Activated CD4-positive, alpha-beta T cell treated with anti-CD3 and anti-CD28 coated beads, Interleukin-2, amount 10 ng/mL, durations not matched to agents 7 days and 5 days (primary cell): Measurements from ENCODE around the gene POFUT2. TPM values are rescaled to one million over a fixed set of nuclear protein-coding genes. Genes with fewer than 3 reads are reported as not detected.

Source experiments
- CTCF ChIA-PET: fragments of 350-600 bp; sonication (Branson Sonifier 250); formaldehyde crosslinking; loops from one replicate; lab custom pipeline; 2021; ENCODE audit warnings: antibody characterized with exemption; lab: Charles Lee
- POLR2A ChIA-PET: fragments of 350-600 bp; sonication (Branson Sonifier 250); formaldehyde crosslinking; loops from one replicate; lab custom pipeline; 2021; ENCODE audit warnings: antibody characterized with exemption; lab: Charles Lee
- DNase-seq: peaks from one replicate; pipeline ENCODE4 v3.0.0-alpha.2; 2020
- H3K27ac Mint-ChIP-seq: one replicate; pipeline ENCODE4 v1.8.0; 2021; ENCODE audit warnings: mild to moderate bottlenecking, moderate library complexity, mixed read lengths
- H3K27me3 Mint-ChIP-seq: one replicate; pipeline ENCODE4 v1.8.0; 2021; ENCODE audit warnings: mixed read lengths
- H3K36me3 Mint-ChIP-seq: one replicate; pipeline ENCODE4 v1.8.0; 2021; ENCODE audit warnings: low read depth, mixed read lengths
- H3K4me1 Mint-ChIP-seq: one replicate; pipeline ENCODE4 v1.8.0; 2021; ENCODE audit warnings: mixed read lengths
- H3K4me3 Mint-ChIP-seq: one replicate; pipeline ENCODE4 v1.8.0; 2021; ENCODE audit warnings: mild to moderate bottlenecking, moderate library complexity, mixed read lengths
- H3K9me3 Mint-ChIP-seq: one replicate; pipeline ENCODE4 v1.8.0; 2021; ENCODE audit warnings: mixed read lengths
- total RNA-seq, 2 experiments: library from RNA; stranded (reverse); gene quantifications; one replicate each; pipeline ENCODE4 v1.2.3, GENCODE V29; 2021

POFUT2 gene
- total RNA-seq, 2 experiments from 2014 or later, result 19.0 to 19.6 TPM

- Mint-ChIP-seq H3K4me3 (no peak overlapping the region), H3K36me3 (peaks cover 14% of the 10 kb centered on the region), H3K27me3 (no peaks in the 10 kb centered on the region), H3K9me3 (no peaks in the 10 kb centered on the region), H3K4me1 (no peaks in the 10 kb centered on the region), H3K27ac (no peak overlapping the region)
- CTCF ChIA-PET, result interaction anchor here (1.2 kb wide), 1 partner anchor 19 kb away, joined by 3 read pairs; no protein-coding TSS in a partner anchor
- POLR2A ChIA-PET, result no interaction called here
- no peak for DNase-seq
Measured at GRCh38 chr21:45277101-45278045, 10.3 kb downstream of the POFUT2 start.

DNA sequence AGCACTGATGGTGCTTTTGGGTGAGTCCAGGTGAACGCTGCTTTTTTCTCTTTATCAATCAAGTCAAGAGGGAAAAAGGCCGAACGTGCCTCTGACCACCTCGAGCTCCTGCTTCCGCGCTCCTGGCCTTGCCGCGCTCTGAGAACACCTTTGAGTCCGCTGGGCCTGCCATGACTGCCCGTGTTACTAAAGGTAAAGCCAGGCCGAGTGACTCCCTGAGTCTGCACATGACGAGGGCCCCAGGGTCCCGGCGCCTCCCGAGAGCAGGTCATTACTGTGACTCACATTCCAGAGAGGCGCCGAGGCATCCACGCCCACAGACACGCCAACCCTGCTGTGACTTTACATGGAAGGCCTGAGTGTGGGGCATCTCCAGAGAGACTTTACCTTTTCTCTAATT lies 11.1 kb downstream of the POFUT2 start:
- Mint-ChIP-seq H3K4me3 (no peak overlapping the region), H3K9me3 (no peaks in the 10 kb centered on the region), H3K36me3 (peaks cover 14% of the 10 kb centered on the region), H3K4me1 (no peaks in the 10 kb centered on the region), H3K27ac (no peak overlapping the region), H3K27me3 (no peaks in the 10 kb centered on the region)
- ChIA-PET CTCF (interaction anchor here (1.2 kb wide), 1 partner anchor 19 kb away, joined by 3 read pairs; no protein-coding TSS in a partner anchor), POLR2A (no interaction called here)
- no peak for DNase-seq

- Mint-ChIP-seq H3K4me3 (no peak overlapping the region), H3K9me3 (peaks cover 6% of the 10 kb centered on the region), H3K4me1 (peaks cover 26% of the 10 kb centered on the region), H3K27ac (no peak overlapping the region), H3K27me3 (no peaks in the 10 kb centered on the region), H3K36me3 (peaks cover 26% of the 10 kb centered on the region)
- no peak for DNase-seq
- ChIA-PET POLR2A (no interaction called here), CTCF (interaction anchor here (0.7 kb wide), 1 partner anchor 290 kb away, joined by 3 read pairs; no protein-coding TSS in a partner anchor)
Measured at GRCh38 chr21:45270306-45270821, 17.3 kb downstream of the POFUT2 start.

- Mint-ChIP-seq H3K36me3 (peaks cover 29% of the 10 kb centered on the region), H3K4me3 (no peak overlapping the region), H3K4me1 (peaks cover 26% of the 10 kb centered on the region), H3K27ac (no peak overlapping the region), H3K27me3 (no peaks in the 10 kb centered on the region), H3K9me3 (peaks cover 6% of the 10 kb centered on the region)
- no peak for DNase-seq
- CTCF ChIA-PET, result no interaction called here
- POLR2A ChIA-PET, result no interaction called here
Measured at GRCh38 chr21:45269861-45270260, 17.8 kb downstream of the POFUT2 start.

DNA sequence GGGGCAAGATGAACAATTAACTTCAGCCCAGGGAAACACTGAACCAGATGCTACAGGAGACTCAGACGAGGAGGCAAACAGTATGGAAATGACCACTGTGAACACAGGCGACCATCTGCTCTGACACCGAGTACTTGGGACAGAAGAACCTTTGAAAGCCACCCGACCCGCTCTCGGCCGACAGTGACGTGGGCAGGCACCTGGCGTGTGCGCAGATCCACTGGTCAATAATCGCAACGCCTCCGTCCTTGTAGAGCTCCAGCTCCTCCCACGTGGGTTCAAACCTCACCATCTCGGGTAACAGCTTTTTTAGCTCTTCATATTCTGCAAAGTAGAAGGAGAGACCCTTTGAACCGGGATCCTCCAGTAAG lies 20.3 kb downstream of the POFUT2 start:
- Mint-ChIP-seq H3K4me3 (no peak overlapping the region), H3K27me3 (no peaks in the 10 kb centered on the region), H3K9me3 (peaks cover 6% of the 10 kb centered on the region), H3K36me3 (peaks cover 44% of the 10 kb centered on the region), H3K27ac (peak overlapping the region; percentile 87), H3K4me1 (peaks cover 26% of the 10 kb centered on the region)
- DNase-seq, result peak; percentile 4
- ChIA-PET POLR2A (no interaction called here), CTCF (no interaction called here)

DNA sequence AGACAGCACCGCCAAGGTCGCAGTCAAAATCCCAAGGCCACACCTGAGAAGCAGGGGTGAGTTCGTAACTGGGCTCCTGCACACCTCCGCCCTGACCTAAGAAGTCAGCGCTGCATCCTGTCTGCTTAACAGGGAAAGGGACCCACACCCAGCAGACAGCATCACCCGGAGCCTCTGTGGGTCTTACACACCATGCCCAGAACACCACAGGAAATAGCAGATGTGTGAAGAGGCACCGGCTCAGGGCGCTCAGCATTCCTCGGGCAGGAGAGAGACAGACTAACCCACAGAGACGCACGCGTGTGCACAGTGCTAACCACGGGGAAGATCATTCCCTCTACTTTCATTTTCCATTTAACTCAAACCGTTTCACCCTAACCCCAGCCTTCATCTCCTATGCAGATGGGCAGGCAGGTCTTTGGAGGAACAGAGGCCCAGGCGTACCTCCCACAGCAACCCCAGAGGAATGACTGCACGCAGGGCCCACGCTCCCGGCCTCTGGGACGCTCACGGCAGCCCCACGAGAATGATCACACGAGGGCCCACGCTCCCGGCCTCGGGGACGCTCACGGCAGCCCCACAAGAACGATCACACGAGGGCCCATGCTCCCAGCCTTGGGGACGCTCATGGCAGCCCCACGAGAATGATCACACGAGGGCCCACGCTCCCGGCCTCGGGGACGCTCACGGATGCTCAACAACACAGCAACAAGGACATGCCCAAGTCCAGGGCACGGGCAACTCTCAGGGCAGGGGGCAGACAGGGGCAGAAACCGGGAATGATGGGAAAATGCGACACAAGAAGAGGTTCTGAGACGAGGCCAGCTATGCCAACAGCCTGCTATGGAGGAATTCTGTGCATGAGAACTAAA lies 20.9 kb downstream of the POFUT2 start:
- ChIA-PET CTCF (no interaction called here), POLR2A (no interaction called here)
- Mint-ChIP-seq H3K27ac (peak overlapping the region; percentile 87), H3K36me3 (peaks cover 44% of the 10 kb centered on the region), H3K27me3 (no peaks in the 10 kb centered on the region), H3K4me1 (peaks cover 26% of the 10 kb centered on the region), H3K4me3 (peak overlapping the region; percentile 22), H3K9me3 (peaks cover 6% of the 10 kb centered on the region)
- DNase-seq, result peak; percentile 71

GRCh38 chr21:45265721-45266517 lies 21.8 kb downstream of the POFUT2 start:
- Mint-ChIP-seq H3K27me3 (no peaks in the 10 kb centered on the region), H3K4me3 (peak overlapping the region; percentile 22), H3K27ac (peak overlapping the region; percentile 87), H3K9me3 (peaks cover 6% of the 10 kb centered on the region), H3K4me1 (peaks cover 26% of the 10 kb centered on the region), H3K36me3 (peaks cover 44% of the 10 kb centered on the region)
- no peak for DNase-seq
- POLR2A ChIA-PET, result no interaction called here
- CTCF ChIA-PET, result no interaction called here

DNA sequence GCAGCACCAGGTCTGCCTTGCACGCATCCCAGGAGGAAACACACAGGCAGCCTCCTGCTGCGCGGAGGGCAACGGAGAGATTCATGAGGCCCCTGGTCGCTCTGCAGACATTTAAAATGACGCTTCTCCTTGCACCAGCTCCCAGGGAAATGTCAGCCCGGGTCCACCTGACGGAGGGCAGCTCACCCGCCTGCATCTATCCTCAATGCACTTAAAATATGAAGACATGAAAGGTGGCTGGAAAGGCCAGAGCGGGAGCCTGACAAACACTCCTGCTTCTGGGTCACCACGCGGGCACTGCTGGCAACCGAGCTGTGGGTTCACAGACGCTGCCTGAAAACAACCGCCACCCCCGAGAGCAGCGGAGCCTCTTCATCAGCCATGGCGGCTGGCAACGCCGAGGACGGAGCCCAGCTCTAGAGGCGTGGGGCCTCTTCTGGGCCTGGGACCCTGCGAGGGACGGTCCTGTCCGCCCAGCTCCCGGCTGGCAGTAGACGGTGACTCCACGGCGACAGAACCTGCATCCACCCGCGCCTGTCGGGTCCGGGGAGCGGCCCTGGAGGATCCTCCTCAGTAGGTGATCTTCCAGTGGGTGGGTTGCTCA lies 22.7 kb downstream of the POFUT2 start:
- ChIA-PET CTCF (no interaction called here), POLR2A (no interaction called here)
- H3K9me3 Mint-ChIP-seq, result peaks cover 6% of the 10 kb centered on the region
- no peak for DNase-seq
- H3K4me3 Mint-ChIP-seq, result no peak overlapping the region
- H3K36me3 Mint-ChIP-seq, result peaks cover 44% of the 10 kb centered on the region
- peak overlapping the region; percentile 25 for H3K27ac Mint-ChIP-seq
- H3K4me1 Mint-ChIP-seq, result peaks cover 26% of the 10 kb centered on the region
- H3K27me3 Mint-ChIP-seq, result no peaks in the 10 kb centered on the region

DNA sequence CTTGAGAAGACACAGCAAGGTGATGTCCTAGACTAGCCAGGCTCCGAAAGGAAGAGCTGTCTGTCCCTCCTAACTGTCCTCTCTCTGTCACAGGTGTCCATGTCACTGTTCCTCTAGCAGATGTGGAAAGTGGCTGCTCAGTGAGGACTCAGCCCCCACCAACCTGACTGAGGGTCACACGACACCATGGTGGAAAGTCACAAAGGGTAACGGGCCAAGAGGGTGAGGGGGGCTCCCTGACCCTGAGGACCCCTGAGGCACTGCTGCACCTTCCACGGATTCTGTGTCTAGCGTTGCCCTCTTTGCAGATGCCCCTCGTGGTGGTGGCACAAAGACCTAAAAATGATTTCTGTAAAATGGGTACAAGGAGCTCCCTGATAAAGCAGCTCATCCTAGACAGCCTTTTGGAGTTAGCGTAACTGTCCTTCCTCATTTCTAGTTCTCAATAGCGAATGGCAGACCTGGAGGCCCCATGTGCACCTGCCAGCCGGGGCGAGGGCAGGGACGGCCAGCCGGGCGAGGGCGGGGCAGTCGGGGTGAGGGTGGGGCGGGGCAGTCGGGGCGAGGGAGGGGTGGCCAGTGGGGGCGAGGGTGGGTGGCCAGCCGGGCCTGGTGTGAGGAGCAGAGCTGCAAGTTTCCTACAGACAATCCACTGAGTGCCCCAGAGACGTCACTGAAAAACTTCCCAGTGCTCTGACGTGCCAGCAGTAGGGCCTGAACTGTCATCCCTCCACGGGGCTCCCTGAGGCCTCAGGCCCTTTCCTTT lies 23.4 kb downstream of the POFUT2 start:
- H3K4me3 Mint-ChIP-seq, result no peak overlapping the region
- CTCF ChIA-PET, result no interaction called here
- peaks cover 26% of the 10 kb centered on the region for H3K4me1 Mint-ChIP-seq
- no peaks in the 10 kb centered on the region for H3K27me3 Mint-ChIP-seq
- DNase-seq, result no peak
- peaks cover 44% of the 10 kb centered on the region for H3K36me3 Mint-ChIP-seq
- peak overlapping the region; percentile 25 for H3K27ac Mint-ChIP-seq
- peaks cover 6% of the 10 kb centered on the region for H3K9me3 Mint-ChIP-seq
- POLR2A ChIA-PET, result no interaction called here

DNA sequence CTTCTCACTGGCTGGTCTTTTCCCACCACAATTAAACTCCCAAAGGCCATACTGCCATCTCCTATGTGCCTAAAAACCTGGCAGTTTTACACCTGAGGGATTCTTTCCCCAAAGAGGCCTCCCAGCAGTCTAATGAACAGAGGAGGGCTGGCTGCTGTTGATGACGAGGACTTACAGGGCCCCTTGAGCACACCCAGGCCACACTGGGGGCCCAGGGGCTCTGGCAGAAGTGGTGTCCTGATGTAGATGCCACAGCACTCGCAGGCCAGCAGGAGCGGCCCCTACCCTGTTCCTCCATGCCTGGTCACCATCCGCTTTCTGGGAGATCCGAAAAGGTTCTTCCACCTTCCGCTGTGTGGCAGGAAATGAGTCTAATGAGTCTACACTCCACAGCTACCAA lies 24.2 kb downstream of the POFUT2 start:
- DNase-seq, result no peak
- Mint-ChIP-seq H3K27me3 (peaks cover under 1% of the 10 kb centered on the region), H3K36me3 (peaks cover 44% of the 10 kb centered on the region), H3K4me3 (no peak overlapping the region), H3K27ac (no peak overlapping the region), H3K9me3 (peaks cover 6% of the 10 kb centered on the region), H3K4me1 (peaks cover 26% of the 10 kb centered on the region)
- ChIA-PET POLR2A (no interaction called here), CTCF (no interaction called here)

DNA sequence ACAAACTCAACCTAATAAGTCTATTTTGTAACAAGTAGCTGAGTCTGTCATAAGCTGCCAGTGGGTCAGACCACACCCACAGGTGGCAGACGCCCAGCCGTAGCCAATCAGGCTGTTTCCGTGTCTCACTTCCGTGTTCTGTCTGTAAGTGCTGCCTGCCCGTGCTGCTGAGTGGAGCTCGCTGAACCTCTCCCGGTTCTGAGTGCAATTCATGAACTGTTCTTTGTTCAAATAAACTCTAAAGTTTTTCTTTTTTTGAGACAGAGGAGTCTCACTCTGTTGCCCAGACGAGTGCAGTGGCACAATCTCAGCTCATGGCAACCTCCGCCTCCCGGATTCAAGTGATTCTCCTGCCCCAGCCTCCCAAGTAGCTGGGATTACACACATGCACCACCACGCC lies 25.1 kb downstream of the POFUT2 start:
- no peak for DNase-seq
- CTCF ChIA-PET, result interaction anchor here (0.7 to 1.4 kb wide), 3 partner anchors 11 to 173 kb away, joined by 3 read pairs; no protein-coding TSS in a partner anchor
- Mint-ChIP-seq H3K36me3 (peaks cover 39% of the 10 kb centered on the region), H3K9me3 (peaks cover 2% of the 10 kb centered on the region), H3K4me3 (no peak overlapping the region), H3K4me1 (peaks cover 23% of the 10 kb centered on the region), H3K27ac (no peak overlapping the region), H3K27me3 (peaks cover 3% of the 10 kb centered on the region)
- POLR2A ChIA-PET, result no interaction called here
